GM12873 (cell line): ENCODE data around the gene GPRIN3.

Experiments
- CTCF ChIP-seq: IDR thresholded peaks from 2 replicates; pipeline ENCODE4 v1.5.1; 2012; ENCODE audit warnings: low read depth, mild to moderate bottlenecking, moderate library complexity, low read length, control low read depth; ENCODE audit not compliant: insufficient read depth; ENCODE audit errors: missing control alignments

Gene GPRIN3

GRCh38 chr4:89314291-89314690 is 6.7 kb upstream of the GPRIN3 start:
- no peak for TF ChIP-seq CTCF

DNA sequence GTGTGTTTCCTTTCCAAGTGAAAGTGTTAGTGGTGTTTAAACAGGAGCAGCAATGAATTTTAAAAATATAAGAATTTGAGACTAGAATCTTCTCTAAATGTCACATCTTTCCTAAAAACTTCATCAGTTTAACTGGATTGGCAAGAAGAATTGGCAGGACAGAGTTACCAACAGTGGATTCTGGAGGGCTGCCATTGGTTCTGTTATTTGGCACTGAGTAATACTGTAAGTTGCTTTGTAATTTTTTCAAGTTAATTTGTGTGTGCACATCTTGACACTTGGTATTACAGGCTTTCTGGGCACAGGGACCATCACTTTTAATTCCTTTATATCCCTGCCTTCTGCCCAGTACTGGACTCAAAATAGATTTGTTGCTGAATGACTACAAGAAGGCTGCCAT is 4.5 kb upstream of the GPRIN3 start:
- no peak for TF ChIP-seq CTCF

DNA sequence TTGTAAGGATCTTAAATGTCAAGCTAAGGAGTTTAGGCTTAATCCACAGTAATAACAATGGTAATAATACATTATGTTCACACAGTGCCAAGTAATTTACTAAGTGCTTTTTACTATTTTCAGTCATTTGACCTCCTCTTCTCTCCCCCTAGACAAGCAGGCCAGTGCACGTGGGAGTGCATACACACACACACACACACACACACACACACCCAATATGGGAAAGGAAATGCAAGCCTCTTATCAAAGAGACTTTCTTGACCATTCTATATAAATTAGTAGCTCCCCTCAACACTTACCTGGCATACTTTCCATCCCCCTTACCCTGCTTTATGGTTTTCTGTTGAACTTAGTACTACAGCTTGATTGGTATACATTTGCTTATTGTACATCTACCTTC is 3.8 kb upstream of the GPRIN3 start:
- TF ChIP-seq CTCF: no peak

DNA sequence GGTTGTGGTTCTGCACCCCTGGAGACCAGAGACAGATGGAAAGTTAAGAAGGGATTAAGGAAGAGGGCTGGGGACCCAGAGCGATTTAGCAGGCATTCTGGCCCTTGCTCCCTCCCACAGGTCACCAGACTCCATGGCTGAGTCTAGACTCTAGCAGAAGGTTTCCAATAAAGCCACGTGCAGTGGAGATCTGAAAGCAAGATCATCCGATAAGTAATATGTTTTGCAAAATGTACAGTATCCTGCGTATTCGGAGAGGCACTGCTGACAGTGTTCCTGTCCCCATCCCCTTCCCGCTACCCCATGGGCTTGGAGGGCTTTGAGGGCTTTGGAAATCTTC is 531 bp upstream of the GPRIN3 start:
- TF ChIP-seq CTCF: no peak

GRCh38 chr4:89307178-89307445 is 488 bp downstream of the GPRIN3 start:
- TF ChIP-seq CTCF: no peak

- TF ChIP-seq CTCF: no peak
These were observed 968 bp downstream of the GPRIN3 start for GRCh38 chr4:89306486-89307177.

- TF ChIP-seq CTCF: no peak
These were observed 1.7 kb downstream of the GPRIN3 start for GRCh38 chr4:89305712-89306437.
